Measurements from ENCODE around the gene GMEB2. TPM values are rescaled to one million over a fixed set of nuclear protein-coding genes. Genes with fewer than 3 reads are reported as not detected.

GMEB2 gene
- polyA plus RNA-seq, 1 donor, result 10.5 TPM

GRCh38 chr20:63625771-63626423 is 1.0 kb downstream of the GMEB2 start:
- no peaks in the 10 kb centered on the region for H3K27me3 ChIP-seq (ENCODE audit: control insufficient read depth, insufficient read depth, low read length)
- peak in 1 of 2 donors; percentile 58 for DNase-seq
- H3K9me3 ChIP-seq (ENCODE audit: control insufficient read depth, low read depth, low read length), result no peaks in the 10 kb centered on the region
- WGBS (ENCODE audit: insufficient coverage, low lambda C conversion rate), result 50% methylated on average over 2 of the region's 36 CpGs
- peak overlapping the region; percentile 80 for H3K4me3 ChIP-seq (ENCODE audit: low read length)
- H3K4me1 ChIP-seq (ENCODE audit: control insufficient read depth, insufficient read depth, low read length), result peaks cover 9% of the 10 kb centered on the region
- peaks cover 3% of the 10 kb centered on the region for H3K36me3 ChIP-seq (ENCODE audit: control insufficient read depth, insufficient read depth, low read length)
- peak overlapping the region; percentile 63 for H3K27ac ChIP-seq (ENCODE audit: low read length)

GRCh38 chr20:63624486-63624885 is 2.4 kb downstream of the GMEB2 start:
- Histone ChIP-seq H3K9me3 (ENCODE audit: control insufficient read depth, low read depth, low read length) (no peaks in the 10 kb centered on the region), H3K36me3 (ENCODE audit: control insufficient read depth, insufficient read depth, low read length) (peaks cover 5% of the 10 kb centered on the region), H3K4me1 (ENCODE audit: control insufficient read depth, insufficient read depth, low read length) (peaks cover 9% of the 10 kb centered on the region), H3K27ac (ENCODE audit: low read length) (no peak overlapping the region), H3K27me3 (ENCODE audit: control insufficient read depth, insufficient read depth, low read length) (no peaks in the 10 kb centered on the region), H3K4me3 (ENCODE audit: low read length) (no peak overlapping the region)
- DNase-seq, result no peak
- 94% methylated on average over 3 of the region's 15 CpGs for WGBS (ENCODE audit: insufficient coverage, low lambda C conversion rate)

- H3K9me3 ChIP-seq (ENCODE audit: control insufficient read depth, low read depth, low read length), result no peaks in the 10 kb centered on the region
- no peak for DNase-seq
- no peaks in the 10 kb centered on the region for H3K27me3 ChIP-seq (ENCODE audit: control insufficient read depth, insufficient read depth, low read length)
- no peak overlapping the region for H3K27ac ChIP-seq (ENCODE audit: low read length)
- H3K36me3 ChIP-seq (ENCODE audit: control insufficient read depth, insufficient read depth, low read length), result peaks cover 23% of the 10 kb centered on the region
- peaks cover 6% of the 10 kb centered on the region for H3K4me1 ChIP-seq (ENCODE audit: control insufficient read depth, insufficient read depth, low read length)
- 100% methylated on average over 3 of the region's 14 CpGs for WGBS (ENCODE audit: insufficient coverage, low lambda C conversion rate)
- H3K4me3 ChIP-seq (ENCODE audit: low read length), result no peak overlapping the region
These were observed 4.2 kb downstream of the GMEB2 start for GRCh38 chr20:63622732-63623131.

- no CpG with 5 or more reads among the region's 4 CpGs for WGBS (ENCODE audit: insufficient coverage, low lambda C conversion rate)
- no peak for DNase-seq
- peaks cover 6% of the 10 kb centered on the region for H3K4me1 ChIP-seq (ENCODE audit: control insufficient read depth, insufficient read depth, low read length)
- H3K9me3 ChIP-seq (ENCODE audit: control insufficient read depth, low read depth, low read length), result no peaks in the 10 kb centered on the region
- H3K27me3 ChIP-seq (ENCODE audit: control insufficient read depth, insufficient read depth, low read length), result no peaks in the 10 kb centered on the region
- H3K27ac ChIP-seq (ENCODE audit: low read length), result no peak overlapping the region
- H3K36me3 ChIP-seq (ENCODE audit: control insufficient read depth, insufficient read depth, low read length), result peaks cover 26% of the 10 kb centered on the region
- H3K4me3 ChIP-seq (ENCODE audit: low read length), result no peak overlapping the region
These were observed 4.8 kb downstream of the GMEB2 start for GRCh38 chr20:63622096-63622495.

DNA sequence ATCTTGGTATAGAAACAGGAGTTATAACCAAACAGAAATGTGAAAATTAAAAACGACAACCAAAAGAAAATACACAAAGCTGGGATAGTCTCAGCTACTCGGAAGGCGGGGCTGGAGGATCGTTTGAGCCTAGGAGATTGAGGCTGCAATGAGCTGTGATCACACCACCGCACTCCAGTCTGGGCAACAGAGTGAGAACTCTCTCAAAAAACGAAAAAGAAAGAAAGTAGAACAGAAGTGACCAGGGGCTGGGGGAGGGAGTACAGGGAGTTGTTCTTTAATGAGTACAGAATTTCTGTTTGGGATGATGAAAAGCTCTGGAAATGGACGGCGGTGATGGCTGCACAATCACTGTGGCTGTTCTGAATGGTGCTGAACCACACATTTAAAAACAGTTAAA is 5.9 kb downstream of the GMEB2 start:
- Histone ChIP-seq H3K27me3 (ENCODE audit: control insufficient read depth, insufficient read depth, low read length) (no peaks in the 10 kb centered on the region), H3K4me3 (ENCODE audit: low read length) (no peak overlapping the region), H3K36me3 (ENCODE audit: control insufficient read depth, insufficient read depth, low read length) (peaks cover 35% of the 10 kb centered on the region), H3K4me1 (ENCODE audit: control insufficient read depth, insufficient read depth, low read length) (peaks cover 5% of the 10 kb centered on the region), H3K9me3 (ENCODE audit: control insufficient read depth, low read depth, low read length) (no peaks in the 10 kb centered on the region), H3K27ac (ENCODE audit: low read length) (no peak overlapping the region)
- no peak for DNase-seq
- 76% methylated on average over 5 of the region's 8 CpGs for WGBS (ENCODE audit: insufficient coverage, low lambda C conversion rate)

DNA sequence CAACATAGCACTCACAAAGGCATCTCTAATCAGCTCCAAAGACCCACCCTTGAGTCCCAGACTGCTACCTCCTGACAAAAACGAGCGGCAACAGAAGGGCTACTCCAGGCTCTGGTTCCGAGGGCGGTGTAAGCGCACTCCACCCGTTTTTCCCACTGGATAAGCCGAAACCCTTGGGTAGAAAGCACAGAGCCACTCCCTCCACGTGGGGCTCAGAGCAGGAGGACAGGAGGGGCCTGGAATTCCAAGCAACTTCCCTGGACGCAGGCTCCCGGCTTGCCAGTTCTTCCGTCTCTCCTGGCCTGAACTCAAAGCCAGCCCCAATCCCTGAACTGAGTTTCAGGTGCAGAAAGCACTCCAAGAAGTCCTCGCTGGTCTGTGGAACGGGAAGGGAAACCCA is 7.4 kb downstream of the GMEB2 start:
- H3K27me3 ChIP-seq (ENCODE audit: control insufficient read depth, insufficient read depth, low read length), result no peaks in the 10 kb centered on the region
- H3K27ac ChIP-seq (ENCODE audit: low read length), result no peak overlapping the region
- DNase-seq, result no peak
- H3K9me3 ChIP-seq (ENCODE audit: control insufficient read depth, low read depth, low read length), result peaks cover 3% of the 10 kb centered on the region
- H3K4me3 ChIP-seq (ENCODE audit: low read length), result no peak overlapping the region
- H3K4me1 ChIP-seq (ENCODE audit: control insufficient read depth, insufficient read depth, low read length), result no peaks in the 10 kb centered on the region
- no CpG with 5 or more reads among the region's 13 CpGs for WGBS (ENCODE audit: insufficient coverage, low lambda C conversion rate)
- peaks cover 45% of the 10 kb centered on the region for H3K36me3 ChIP-seq (ENCODE audit: control insufficient read depth, insufficient read depth, low read length)

DNA sequence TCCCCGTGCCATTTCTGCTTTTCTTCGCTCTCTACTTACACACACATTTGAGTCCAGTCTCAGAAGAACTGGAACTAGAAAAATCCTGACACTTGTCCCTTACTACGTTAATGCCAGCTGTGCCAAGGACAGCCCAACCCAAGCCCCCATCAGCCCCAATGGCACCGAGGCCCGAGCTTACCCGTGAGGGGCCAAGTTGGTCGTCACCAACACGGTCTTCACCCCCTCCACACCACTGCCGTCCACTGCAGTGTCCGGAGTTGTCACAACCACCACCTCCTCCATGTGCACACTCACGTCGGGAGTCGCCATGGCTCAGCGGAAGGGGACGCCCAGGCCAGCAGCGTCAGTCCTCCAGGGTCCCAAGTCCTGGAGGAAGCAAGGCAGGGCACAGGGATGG is 7.8 kb downstream of the GMEB2 start:
- Histone ChIP-seq H3K27me3 (ENCODE audit: control insufficient read depth, insufficient read depth, low read length) (no peaks in the 10 kb centered on the region), H3K4me1 (ENCODE audit: control insufficient read depth, insufficient read depth, low read length) (no peaks in the 10 kb centered on the region), H3K9me3 (ENCODE audit: control insufficient read depth, low read depth, low read length) (peaks cover 3% of the 10 kb centered on the region), H3K36me3 (ENCODE audit: control insufficient read depth, insufficient read depth, low read length) (peaks cover 45% of the 10 kb centered on the region), H3K27ac (ENCODE audit: low read length) (no peak overlapping the region), H3K4me3 (ENCODE audit: low read length) (no peak overlapping the region)
- no CpG with 5 or more reads among the region's 16 CpGs for WGBS (ENCODE audit: insufficient coverage, low lambda C conversion rate)
- DNase-seq, result no peak

GRCh38 chr20:63618291-63618980 is 8.5 kb downstream of the GMEB2 start:
- no peak overlapping the region for H3K4me3 ChIP-seq (ENCODE audit: low read length)
- H3K9me3 ChIP-seq (ENCODE audit: control insufficient read depth, low read depth, low read length), result peaks cover 3% of the 10 kb centered on the region
- no peaks in the 10 kb centered on the region for H3K27me3 ChIP-seq (ENCODE audit: control insufficient read depth, insufficient read depth, low read length)
- H3K36me3 ChIP-seq (ENCODE audit: control insufficient read depth, insufficient read depth, low read length), result peaks cover 45% of the 10 kb centered on the region
- WGBS (ENCODE audit: insufficient coverage, low lambda C conversion rate), result no CpG with 5 or more reads among the region's 11 CpGs
- no peaks in the 10 kb centered on the region for H3K4me1 ChIP-seq (ENCODE audit: control insufficient read depth, insufficient read depth, low read length)
- H3K27ac ChIP-seq (ENCODE audit: low read length), result no peak overlapping the region
- DNase-seq, result no peak

DNA sequence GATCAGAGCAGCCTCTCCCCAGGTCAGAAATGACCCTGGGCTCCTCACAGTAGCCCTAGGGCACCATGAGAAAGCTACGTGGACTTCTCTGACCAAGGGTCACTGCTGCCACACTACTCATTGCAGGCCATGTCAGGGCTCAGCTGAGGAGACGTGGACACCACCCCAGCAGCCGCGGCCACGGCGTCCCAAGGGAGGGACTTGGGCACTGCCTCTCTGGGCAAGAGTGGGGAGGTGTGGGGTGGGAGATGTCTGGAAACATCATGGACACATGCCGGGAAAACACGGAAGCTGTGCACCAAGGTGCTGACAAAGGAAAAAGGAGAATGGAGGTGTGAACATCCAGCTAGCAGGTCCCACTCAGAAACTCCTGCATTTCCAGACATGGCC is 9.0 kb downstream of the GMEB2 start:
- Histone ChIP-seq H3K27me3 (ENCODE audit: control insufficient read depth, insufficient read depth, low read length) (no peaks in the 10 kb centered on the region), H3K4me1 (ENCODE audit: control insufficient read depth, insufficient read depth, low read length) (no peaks in the 10 kb centered on the region), H3K27ac (ENCODE audit: low read length) (no peak overlapping the region), H3K36me3 (ENCODE audit: control insufficient read depth, insufficient read depth, low read length) (peaks cover 45% of the 10 kb centered on the region), H3K4me3 (ENCODE audit: low read length) (no peak overlapping the region), H3K9me3 (ENCODE audit: control insufficient read depth, low read depth, low read length) (peaks cover 3% of the 10 kb centered on the region)
- no peak for DNase-seq
- no CpG with 5 or more reads among the region's 8 CpGs for WGBS (ENCODE audit: insufficient coverage, low lambda C conversion rate)

DNA sequence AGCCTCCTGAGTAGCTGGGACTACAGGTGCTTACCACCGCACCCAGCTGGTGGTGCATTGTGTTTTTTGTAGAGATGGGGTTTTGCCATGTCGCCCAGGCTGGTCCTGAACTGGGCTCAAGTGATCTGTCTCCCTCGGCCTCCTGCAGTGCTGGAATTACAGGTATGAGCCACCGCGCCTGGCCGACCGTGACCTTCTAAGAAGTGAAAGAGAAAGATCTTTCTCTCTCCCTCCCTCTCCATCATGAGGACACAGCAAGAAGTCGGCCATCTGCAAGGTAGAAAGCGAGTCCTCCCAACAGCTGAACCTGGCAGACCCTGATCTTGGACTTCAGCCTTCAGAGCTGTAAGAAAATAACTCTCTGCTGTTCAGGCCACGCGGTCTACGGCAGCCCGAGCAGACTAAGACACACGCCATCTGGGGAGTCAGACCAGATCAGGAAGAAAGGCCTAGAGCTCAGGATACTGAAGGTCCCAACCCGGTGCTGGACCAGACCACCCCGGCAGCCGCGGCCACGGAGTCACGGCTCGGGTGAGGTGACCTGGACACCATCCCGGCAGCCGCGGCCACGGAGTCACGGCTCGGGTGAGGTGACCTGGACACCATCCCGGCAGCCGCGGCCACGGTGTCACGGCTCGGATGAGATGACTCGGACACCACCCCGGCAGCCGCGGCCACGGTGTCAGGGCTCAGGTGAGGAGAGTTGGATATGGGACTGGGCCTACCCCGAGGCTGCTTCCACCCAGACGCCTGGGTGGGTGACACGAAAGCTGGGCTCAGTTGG is 9.6 kb downstream of the GMEB2 start:
- no peak overlapping the region for H3K27ac ChIP-seq (ENCODE audit: low read length)
- no peak for DNase-seq
- no CpG with 5 or more reads among the region's 41 CpGs for WGBS (ENCODE audit: insufficient coverage, low lambda C conversion rate)
- H3K4me3 ChIP-seq (ENCODE audit: low read length), result no peak overlapping the region
- H3K4me1 ChIP-seq (ENCODE audit: control insufficient read depth, insufficient read depth, low read length), result no peaks in the 10 kb centered on the region
- peaks cover 3% of the 10 kb centered on the region for H3K9me3 ChIP-seq (ENCODE audit: control insufficient read depth, low read depth, low read length)
- peaks cover 48% of the 10 kb centered on the region for H3K36me3 ChIP-seq (ENCODE audit: control insufficient read depth, insufficient read depth, low read length)
- H3K27me3 ChIP-seq (ENCODE audit: control insufficient read depth, insufficient read depth, low read length), result no peaks in the 10 kb centered on the region

All from large intestine (tissue), 3 donors.